Suppressor macrophage (primary cell): Measurements from ENCODE around the gene NEBL.
"Not testable (repeated sequence)": the region's sequence is repeated elsewhere in the genome, so short reads cannot be mapped to it uniquely, and the experiment has no call there.

ENCODE experiments used
- DNase-seq, 4 experiments: peaks; one replicate each; pipeline ENCODE4 v3.0.0-alpha.2; 2020 to 2022
- total RNA-seq, 17 experiments: gene quantifications; one replicate each; lab custom pipeline; 2026; ENCODE audit warnings: mixed read lengths in 6 of 17, inconsistent platforms in 3 of 17; lab: John Stamatoyannopoulos, UW

NEBL gene
- total RNA-seq: 0 to 7.5 (median 0) reads per million in 17 experiments

GRCh38 chr10:20897146-20897825 lies at the start of gene NEBL:
NEBL (minus strand) TSS chr10:20897311; CDS start chr10:20897205, 106 bp downstream.
- no peak for DNase-seq

- DNase-seq: no peak
Measured at GRCh38 chr10:20945546-20946332, 48.6 kb upstream of the NEBL start.

DNA sequence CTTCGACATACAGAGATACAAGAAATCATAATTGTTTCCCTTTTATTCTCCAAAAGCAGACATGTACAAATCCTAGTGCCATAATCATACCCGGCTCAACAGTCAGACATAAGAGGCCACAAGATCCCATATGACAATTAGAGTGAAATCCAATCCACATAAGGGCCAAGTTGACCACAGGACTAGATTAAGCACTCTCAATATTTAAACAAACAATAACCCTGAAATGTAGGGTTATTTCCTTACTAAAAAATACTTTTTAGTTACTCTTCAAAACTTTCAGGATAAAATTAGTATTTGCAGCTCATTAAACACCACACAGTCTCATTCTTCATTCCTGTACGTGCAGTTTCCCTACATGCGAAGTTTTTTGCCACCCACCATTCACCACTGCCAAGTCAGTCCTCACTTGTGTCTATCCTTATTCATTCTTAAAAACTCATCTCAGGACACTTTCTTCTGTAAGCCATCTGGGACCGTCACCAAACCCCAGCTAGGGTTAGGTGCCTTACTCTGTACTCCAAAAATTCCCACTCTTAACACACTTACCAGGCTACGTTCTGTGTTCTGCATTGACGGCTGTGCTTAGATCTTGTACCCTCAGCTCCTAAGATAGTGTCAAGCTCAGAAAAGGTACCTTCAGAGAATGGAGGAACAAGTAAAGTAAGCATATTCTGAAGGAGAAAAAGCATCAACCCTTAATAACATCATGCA lies 47.8 kb upstream of the NEBL start:
- DNase-seq: no peak

DNA sequence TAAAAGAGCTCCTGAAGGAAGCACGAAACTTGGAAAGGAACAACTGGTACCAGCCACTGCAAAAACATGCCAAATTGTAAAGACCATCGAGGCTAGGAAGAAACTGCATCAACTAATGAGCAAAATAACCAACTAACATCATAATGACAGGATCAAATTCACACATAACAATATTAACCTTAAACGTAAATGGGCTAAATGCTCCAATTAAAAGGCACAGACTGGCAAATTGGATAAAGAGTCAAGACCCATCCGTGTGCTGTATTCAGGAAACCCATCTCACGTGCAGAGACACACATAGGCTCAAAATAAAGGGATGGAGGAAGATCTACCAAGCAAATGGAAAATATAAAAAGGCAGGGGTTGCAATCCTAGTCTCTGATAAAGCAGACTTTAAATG lies 42.3 kb upstream of the NEBL start:
- DNase-seq: not testable (repeated sequence)

DNA sequence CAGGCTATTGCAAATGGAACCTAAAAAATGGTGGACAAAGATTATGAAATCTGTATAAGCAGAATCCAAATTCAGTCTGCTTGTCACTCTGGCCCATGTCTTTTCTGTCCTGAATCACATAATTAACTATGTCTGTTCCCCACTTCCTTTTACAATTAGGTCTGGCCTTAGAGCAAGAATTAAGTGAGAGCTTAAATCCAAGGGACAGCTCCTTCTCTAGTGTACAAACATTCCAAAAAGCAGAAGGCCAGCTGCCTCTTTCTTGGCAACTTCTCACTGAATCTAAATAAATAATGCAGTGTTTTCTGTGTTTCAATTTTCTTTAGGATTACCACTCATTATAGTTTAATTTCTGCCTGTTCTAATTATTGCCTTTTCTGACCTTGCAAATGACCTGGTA lies 39.3 kb upstream of the NEBL start:
- no peak for DNase-seq

- no peak for DNase-seq
Measured at GRCh38 chr10:20935931-20936330, 38.8 kb upstream of the NEBL start.

GRCh38 chr10:20935301-20935700 lies 38.2 kb upstream of the NEBL start:
- DNase-seq: no peak

DNA sequence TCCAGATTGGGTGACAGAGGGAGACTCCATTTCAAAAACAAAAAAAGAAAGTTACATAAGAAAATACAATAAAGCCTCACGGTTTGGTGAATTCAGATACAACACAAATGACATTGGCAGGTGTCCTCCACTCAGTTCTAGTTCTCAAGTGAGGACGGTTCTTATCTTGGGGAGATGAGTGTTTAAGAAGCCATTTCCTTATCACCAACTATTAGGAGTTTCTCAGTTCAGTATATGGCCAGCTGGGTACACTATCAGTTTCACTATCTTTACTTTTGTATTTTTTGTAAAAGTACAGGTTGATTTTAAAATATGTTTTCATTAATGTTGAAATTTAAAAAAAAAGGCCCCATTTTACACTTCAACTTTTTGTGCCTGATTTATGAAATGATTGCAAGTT lies 36.6 kb upstream of the NEBL start:
- DNase-seq: no peak

- no peak for DNase-seq
Measured at GRCh38 chr10:20932606-20933126, 35.6 kb upstream of the NEBL start.

DNA sequence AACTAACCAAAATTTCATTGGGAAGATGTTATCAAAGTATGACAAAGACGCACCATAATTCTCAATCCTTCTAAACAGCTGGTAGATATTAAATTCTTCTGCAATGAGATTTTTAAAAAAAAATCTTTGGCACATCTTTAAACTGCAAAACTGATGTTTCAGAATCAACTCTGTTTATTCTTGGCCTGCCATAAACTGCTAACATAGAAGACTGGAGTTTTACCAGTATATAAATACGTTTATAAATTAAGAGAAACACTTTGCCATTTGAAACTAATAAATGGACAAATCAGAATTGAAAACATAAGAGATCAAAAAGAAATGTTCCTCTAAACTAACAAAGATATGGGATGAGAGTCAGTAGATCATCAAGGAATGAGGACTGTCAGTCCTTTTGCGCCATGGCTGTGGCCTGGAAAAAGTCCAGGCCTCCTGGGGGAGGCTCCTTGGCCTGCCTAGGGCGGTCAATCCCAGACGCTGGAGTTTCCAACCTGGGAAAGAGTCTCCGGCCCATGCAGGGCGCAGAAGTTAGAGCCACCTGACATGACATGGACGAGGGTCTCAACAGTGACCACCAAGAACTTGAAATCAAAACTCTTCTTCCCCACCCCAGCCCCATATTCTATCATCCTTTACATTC lies 34.2 kb upstream of the NEBL start:
- no peak for DNase-seq

GRCh38 chr10:20927456-20927855 lies 30.3 kb upstream of the NEBL start:
- DNase-seq: no peak

DNA sequence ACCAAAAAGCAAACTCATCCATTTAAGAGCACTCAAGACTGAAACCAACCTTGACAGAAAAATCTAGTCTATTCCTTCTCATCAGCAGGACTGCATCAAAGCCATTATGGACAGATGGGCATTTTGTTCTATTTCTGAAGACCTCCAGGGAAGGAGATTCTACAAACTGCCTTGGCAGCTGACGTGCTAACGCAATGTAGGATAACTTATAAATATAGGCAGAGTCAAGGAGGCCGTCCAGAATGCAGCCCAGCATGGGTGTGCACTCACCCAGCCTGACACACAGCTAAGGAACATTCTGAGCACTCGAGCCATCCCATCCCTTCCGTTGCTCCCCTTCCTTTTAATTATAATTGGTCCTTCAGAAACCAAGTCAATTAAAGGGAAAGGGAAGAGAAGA lies 25.3 kb upstream of the NEBL start:
- DNase-seq: no peak

GRCh38 chr10:20922033-20922432 lies 24.9 kb upstream of the NEBL start:
- no peak for DNase-seq

DNA sequence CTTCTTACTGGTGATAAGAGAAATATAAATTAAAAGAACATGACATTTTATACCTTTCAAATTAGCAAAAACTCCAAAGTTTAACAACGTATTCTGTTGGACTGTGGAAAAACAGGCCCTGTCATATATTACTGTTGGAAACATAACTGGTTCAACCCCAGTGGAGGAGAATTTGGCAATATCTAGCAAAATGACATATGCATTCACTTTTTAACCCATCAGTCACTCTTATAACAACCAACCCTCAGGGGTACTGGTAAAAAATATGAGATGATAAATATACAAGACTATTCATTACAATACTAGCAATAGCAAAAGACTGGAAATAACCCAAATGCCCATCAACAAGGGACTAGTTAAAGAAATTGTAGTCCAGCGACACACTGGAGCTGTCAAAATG lies 22.9 kb upstream of the NEBL start:
- DNase-seq: no peak

GRCh38 chr10:20919481-20919880 lies 22.4 kb upstream of the NEBL start:
- DNase-seq: no peak

DNA sequence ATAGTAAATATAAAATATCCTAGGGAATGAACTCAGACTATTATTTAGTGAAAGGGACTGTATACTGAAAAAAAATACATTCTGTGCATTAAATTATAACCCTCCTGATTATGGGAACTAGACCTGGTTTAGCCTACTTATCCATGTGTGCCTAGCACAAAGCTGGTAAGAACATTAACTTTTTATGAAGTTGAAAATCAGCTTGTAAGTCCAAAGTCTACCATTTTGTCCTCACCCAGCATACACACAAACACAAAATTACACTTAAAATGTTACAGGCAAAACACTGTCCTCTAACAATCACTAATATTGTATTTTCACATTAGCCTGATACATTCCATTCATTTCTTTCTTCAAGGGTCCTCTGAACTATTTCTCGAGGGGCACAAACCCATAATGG lies 19.9 kb upstream of the NEBL start:
- no peak for DNase-seq

DNA sequence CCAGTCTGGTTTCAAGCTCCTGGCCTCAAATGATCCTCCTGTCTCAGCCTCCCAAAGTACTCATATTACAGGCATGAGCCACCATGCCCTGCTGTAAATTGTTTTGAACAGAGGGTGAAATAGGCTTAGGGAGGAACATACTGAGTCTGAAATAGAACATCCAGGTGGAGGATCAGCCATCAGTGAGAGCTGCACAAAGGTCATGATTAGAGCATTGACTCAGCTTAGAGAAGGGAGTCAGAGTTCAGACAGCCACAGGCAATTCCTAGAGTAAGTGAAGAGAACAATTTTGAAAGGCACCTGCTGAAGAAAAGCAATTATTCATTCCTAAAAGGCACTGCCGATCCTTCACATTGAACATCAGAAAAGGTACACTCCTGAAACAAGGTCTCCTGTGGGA lies 15.9 kb upstream of the NEBL start:
- DNase-seq: no peak

DNA sequence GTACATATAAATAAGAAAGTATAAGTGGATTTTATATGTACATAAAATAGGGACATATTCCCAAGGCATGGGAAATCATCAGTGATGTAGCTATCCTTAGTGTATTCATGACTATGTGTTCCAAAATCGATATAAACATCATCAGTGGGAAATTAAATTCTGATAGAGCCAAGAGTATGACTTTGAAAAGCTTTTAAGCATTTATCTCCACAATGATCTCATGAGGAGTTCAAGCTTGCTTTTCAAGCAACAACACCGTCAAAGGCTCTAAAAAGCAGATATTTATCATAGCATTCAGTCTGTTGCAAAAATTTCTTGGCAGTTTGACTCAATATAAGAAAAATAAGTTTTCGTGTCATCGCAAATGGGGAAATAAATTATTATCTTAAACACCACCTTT lies 14.5 kb upstream of the NEBL start:
- DNase-seq: no peak

GRCh38 chr10:20909801-20910200 lies 12.7 kb upstream of the NEBL start:
- no peak for DNase-seq

DNA sequence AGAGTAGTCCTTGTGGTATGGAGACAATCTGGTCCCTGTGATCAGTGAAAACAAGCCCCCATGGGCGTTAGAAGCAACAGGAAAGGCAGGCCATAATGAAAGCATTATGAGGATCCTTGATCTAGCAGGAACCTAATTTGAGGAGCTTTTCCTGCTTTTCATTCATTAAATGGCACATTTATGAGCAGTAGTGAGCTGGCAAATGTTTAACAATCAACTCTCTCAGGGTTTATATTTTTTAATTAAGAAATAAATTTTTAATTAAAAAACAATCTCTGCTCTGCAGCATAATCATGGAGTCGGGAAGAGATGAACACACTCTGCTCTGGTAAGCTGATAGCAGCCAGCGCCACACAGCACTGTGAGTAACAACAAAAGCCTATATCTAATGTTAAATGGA lies 11.3 kb upstream of the NEBL start:
- no peak for DNase-seq

DNA sequence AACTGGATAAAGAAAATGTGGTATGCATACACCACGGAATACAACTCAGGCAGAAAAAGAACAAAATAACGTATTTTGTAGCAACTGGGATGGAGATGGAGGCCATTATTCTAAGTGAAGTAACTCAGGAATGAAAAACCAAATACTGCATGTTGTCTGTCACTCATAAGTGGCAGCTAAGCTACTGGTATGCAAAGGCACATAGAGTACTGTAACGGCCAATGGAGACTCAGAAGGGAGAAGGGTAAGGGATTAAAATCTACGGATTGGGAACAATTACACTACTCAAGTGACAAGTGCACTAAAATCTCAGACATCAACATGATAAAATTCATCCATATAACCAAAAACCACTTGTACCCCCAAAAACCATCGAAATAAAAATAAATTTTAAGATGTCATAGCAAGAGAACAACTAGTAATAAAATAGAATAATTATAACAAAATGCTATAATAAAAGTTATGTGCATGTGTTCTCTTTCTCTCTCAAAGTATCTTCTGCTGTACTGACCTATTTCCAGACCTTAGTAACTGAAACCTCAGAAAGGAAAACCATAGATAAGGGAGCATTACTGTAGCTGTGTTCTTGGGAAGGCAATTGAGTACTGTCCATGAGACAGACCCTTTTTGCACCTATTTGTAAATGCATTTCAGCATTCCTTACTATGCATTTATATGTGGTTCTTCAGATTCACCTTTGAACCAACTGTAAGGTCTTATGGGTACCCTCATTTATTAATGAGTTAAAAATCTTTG lies 6.7 kb upstream of the NEBL start:
- no peak for DNase-seq

DNA sequence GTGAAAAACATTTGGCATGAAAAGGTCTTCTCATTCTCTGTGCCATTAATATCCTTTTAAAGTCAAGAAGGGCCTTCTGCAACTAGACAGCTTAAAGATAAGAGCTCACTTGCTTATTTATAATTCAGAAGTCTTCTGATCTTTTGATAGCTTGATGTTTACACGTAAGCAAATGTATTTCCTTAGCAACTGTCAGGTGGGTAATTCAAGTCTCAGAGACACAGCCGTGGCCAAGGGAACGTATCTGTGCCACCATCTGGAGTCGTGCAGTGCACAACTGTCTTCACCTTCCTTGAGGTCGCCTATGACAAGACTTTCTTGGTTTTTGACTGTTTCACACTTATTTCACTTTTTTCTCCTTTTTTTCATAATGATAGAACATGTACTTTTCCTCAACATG lies 4.0 kb upstream of the NEBL start:
- no peak for DNase-seq
